Endothelial cell of umbilical vein (primary cell): ENCODE measurements around the gene WDR48. TPM values are rescaled to one million over a fixed set of nuclear protein-coding genes. Genes with fewer than 3 reads are reported as not detected.

Experiments
- BruUV-seq: library from RNA; stranded (reverse); fragments of 400-500 nt; replicated peaks from 2 replicates; lab custom pipeline; 2021; lab: Mats Ljungman, UMichigan
- CTCF ChIA-PET: fragments of 300-600, 350-600 bp; sonication (Branson Sonifier 250); formaldehyde crosslinking; loops from one replicate; lab custom pipeline; 2021; ENCODE audit warnings: antibody characterized with exemption, inconsistent platforms; lab: Charles Lee
- POLR2A ChIA-PET: fragments of 300-600, 350-600 bp; sonication (Branson Sonifier 250); formaldehyde crosslinking; loops from one replicate; lab custom pipeline; 2021; ENCODE audit warnings: antibody characterized with exemption, inconsistent platforms; lab: Charles Lee
- DNase-seq: peaks from one replicate; pipeline ENCODE4 v3.0.0-alpha.2; 2011; ENCODE audit warnings: low read depth, low spot score
- FAIRE-seq: peaks from 2 replicates; lab custom pipeline; 2011; peaks lifted over from hg19 to GRCh38; lab: Jason Lieb, UNC
- H2AFZ ChIP-seq: 2 replicates; pipeline ENCODE4 v1.6.0; 2012; ENCODE audit warnings: low read depth, low read length, control low read depth, inconsistent platforms
- H3K27ac ChIP-seq: 2 replicates; pipeline ENCODE4 v1.5.1; 2011; ENCODE audit warnings: low read depth, mild to moderate bottlenecking, control low read depth, low read length, moderate library complexity; ENCODE audit not compliant: insufficient read depth
- H3K27me3 ChIP-seq, 2 experiments: 2 replicates each; pipeline versions ENCODE4 v1.6.0 to v1.6.1; 2011; ENCODE audit warnings: low read length in 2 of 2, mixed read lengths in 1 of 2; ENCODE audit not compliant: control insufficient read depth in 2 of 2, insufficient read depth in 2 of 2
- H3K36me3 ChIP-seq, 2 experiments: 2 replicates in 1 of 2; 3 replicates in 1 of 2; pipeline ENCODE4 v1.5.1; 2011; ENCODE audit warnings: low read length in 2 of 2, mild to moderate bottlenecking in 1 of 2, moderate library complexity in 1 of 2; ENCODE audit not compliant: control insufficient read depth in 2 of 2, insufficient read depth in 2 of 2; ENCODE audit errors: extremely low read depth in 1 of 2
- H3K4me1 ChIP-seq: 3 replicates; pipeline ENCODE4 v1.5.1; 2011; ENCODE audit warnings: mild to moderate bottlenecking, low read length; ENCODE audit not compliant: control insufficient read depth, insufficient read depth; ENCODE audit errors: extremely low read depth
- H3K4me2 ChIP-seq: 2 replicates; pipeline ENCODE4 v1.6.1; 2011; ENCODE audit warnings: low read length, control low read depth, mixed read lengths; ENCODE audit not compliant: insufficient read depth
- H3K4me3 ChIP-seq, 3 experiments: fragments of 200-600 bp in 1 of 3; sonication (generic), shearing (Covaris generic) in 1 of 3; replicated peaks in 1 of 3; 2 replicates each; pipeline ENCODE4 v1.5.1; 2011 to 2016; ENCODE audit warnings: control low read depth in 3 of 3, low read length in 3 of 3, mild to moderate bottlenecking in 2 of 3, inconsistent platforms in 1 of 3, low read depth in 1 of 3, moderate library complexity in 1 of 3; ENCODE audit not compliant: insufficient read depth in 1 of 3
- H3K79me2 ChIP-seq: 2 replicates; pipeline ENCODE4 v1.6.0; 2012; ENCODE audit warnings: low read length, inconsistent platforms; ENCODE audit not compliant: control insufficient read depth, insufficient read depth
- H3K9ac ChIP-seq: replicated peaks from 2 replicates; pipeline ENCODE3; 2011; ENCODE audit warnings: low read length, control low read depth; ENCODE audit not compliant: insufficient read depth; ENCODE audit errors: extremely low read depth
- H3K9me1 ChIP-seq: replicated peaks from 3 replicates; pipeline ENCODE4 v1.6.0; 2011; ENCODE audit warnings: mild to moderate bottlenecking, low read length; ENCODE audit not compliant: control insufficient read depth, insufficient read depth; ENCODE audit errors: extremely low read depth
- H3K9me3 ChIP-seq: replicated peaks from 2 replicates; pipeline ENCODE4 v1.5.1; 2012; ENCODE audit warnings: low read length, inconsistent platforms; ENCODE audit not compliant: control insufficient read depth, insufficient read depth
- H4K20me1 ChIP-seq: replicated peaks from 2 replicates; pipeline ENCODE3; 2011; ENCODE audit warnings: mild to moderate bottlenecking, low read length; ENCODE audit not compliant: control insufficient read depth, insufficient read depth; ENCODE audit errors: extremely low read depth
- CTCF ChIP-seq, 2 donors: IDR thresholded peaks; 1 replicate in 1 of 2; 2 replicates in 1 of 2; pipeline ENCODE4 v1.5.1; 2011; ENCODE audit warnings: low read length in 2 of 2, mild to moderate bottlenecking in 2 of 2, moderate library complexity in 2 of 2, control low read depth in 1 of 2, inconsistent platforms in 1 of 2, low read depth in 1 of 2; ENCODE audit not compliant: insufficient read depth in 1 of 2; ENCODE audit errors: extremely low read depth in 1 of 2
- EZH2 ChIP-seq: IDR thresholded peaks from 2 replicates; pipeline ENCODE4 v1.6.1; 2012; ENCODE audit warnings: borderline replicate concordance, low read depth, mild to moderate bottlenecking, moderate library complexity, low read length, inconsistent platforms; ENCODE audit not compliant: severe bottlenecking
- FOS ChIP-seq: IDR thresholded peaks from 2 replicates; pipeline ENCODE4 v1.6.1; 2011; ENCODE audit warnings: mild to moderate bottlenecking, low read length, moderate library complexity, borderline replicate concordance; ENCODE audit not compliant: insufficient read depth
- GATA2 ChIP-seq: IDR thresholded peaks from 2 replicates; pipeline ENCODE4 v1.7.0; 2011; ENCODE audit warnings: low read depth, mild to moderate bottlenecking, moderate library complexity, mixed read lengths, low read length; ENCODE audit not compliant: insufficient read length, insufficient read depth
- MYC ChIP-seq: IDR thresholded peaks from one replicate; pipeline ENCODE4 v1.6.1; 2011; ENCODE audit warnings: mild to moderate bottlenecking, low read depth, low read length
- POLR2A ChIP-seq: IDR thresholded peaks from 2 replicates; pipeline ENCODE4 v1.6.1; 2012; ENCODE audit warnings: low read depth, mild to moderate bottlenecking, control low read depth, low read length
- POLR2AphosphoS5 ChIP-seq: IDR thresholded peaks from 2 replicates; pipeline ENCODE4 v1.6.1; 2012; ENCODE audit warnings: low read depth, mild to moderate bottlenecking, control low read depth, low read length, moderate library complexity; ENCODE audit not compliant: insufficient read depth
- dilution Hi-C: fragments of 300-500 bp; cut with MboI; formaldehyde crosslinking; loops from one replicate; pipeline ENCODE4 v1.15.0; 2019; ENCODE audit warnings: low sequenced_read_pairs; ENCODE audit not compliant: extremely low pct_ligation_motif_present
- intact Hi-C: fragments of 100-400 bp; cut with micrococcal nuclease; formaldehyde crosslinking; loops from one replicate; pipeline ENCODE4 v1.10.0; 2022
- polyA plus RNA-seq, 4 experiments: library from polyadenylated mRNA; depleted of rRNA in 3 of 4; stranded (reverse) in 3 of 4; unstranded in 1 of 4; fragments of >200 nt; gene quantifications; 2 replicates each; pipeline versions ENCODE4 v1.2.1 to v1.2.3, GENCODE V29; 2011 to 2012; ENCODE audit warnings: missing spikeins in 1 of 4
- total RNA-seq: library from RNA; stranded (reverse); gene quantifications from 2 replicates; pipeline ENCODE4 v1.2.3, GENCODE V29; 2021
- TF ChIP-seq, protein P1 (sequence below): IDR thresholded peaks from 2 replicates; pipeline ENCODE4 v1.6.1; 2011; ENCODE audit not compliant: insufficient read depth, insufficient read length

The WDR48 gene
- total and polyA plus RNA-seq, 2 donors (not counting 3 experiments of a cell fraction or from before 2014, with no cell fraction given) = 13.7 to 25.3 TPM

- no TSS peak for BruUV-seq
- H3K27me3 ChIP-seq = no peaks in the 10 kb centered on the region
- no peak overlapping the region for H3K27ac ChIP-seq
- H2AFZ ChIP-seq = no peak overlapping the region
- TF ChIP-seq POLR2A (no peak), POLR2AphosphoS5 (no peak), EZH2 (no peak), CTCF (IDR thresholded peaks at IDR 0.05; ENCODE audit: extremely low read depth in 1 of 2, insufficient read depth in 1 of 2, low read depth in 1 of 2, low read length in 2 of 2) (no peak), GATA2 (no peak), FOS (no peak), MYC (no peak)
- TF ChIP-seq, protein P1, sequence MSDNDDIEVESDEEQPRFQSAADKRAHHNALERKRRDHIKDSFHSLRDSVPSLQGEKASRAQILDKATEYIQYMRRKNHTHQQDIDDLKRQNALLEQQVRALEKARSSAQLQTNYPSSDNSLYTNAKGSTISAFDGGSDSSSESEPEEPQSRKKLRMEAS = no peak
- intact Hi-C loops (loop anchor here (2.0 to 5.0 kb wide), 2 partner anchors 19 to 254 kb away; partner anchors contain the start of gene SLC25A38), dilution Hi-C loops (no loop called here)
- no peak overlapping the region for H3K4me3 ChIP-seq
- H3K9me1 ChIP-seq = no peaks in the 10 kb centered on the region
- no peak for FAIRE-seq
- H3K36me3 ChIP-seq = no peaks in the 10 kb centered on the region
- ChIA-PET POLR2A (interaction anchor here (1.0 kb wide), 1 partner anchor 23 kb away, joined by 3 read pairs; no protein-coding TSS in a partner anchor), CTCF (interaction anchor here (1.0 to 11.3 kb wide), 8 partner anchors 39 to 160 kb away, joined by 3 to 449 read pairs (median 22); partner anchors contain the start of gene XIRP1)
- no peak for DNase-seq
- no peaks in the 10 kb centered on the region for H3K9me3 ChIP-seq
- H3K9ac ChIP-seq = no peak overlapping the region
- H3K79me2 ChIP-seq = no peaks in the 10 kb centered on the region
- no peaks in the 10 kb centered on the region for H4K20me1 ChIP-seq
- peaks cover 10% of the 10 kb centered on the region for H3K4me1 ChIP-seq
- H3K4me2 ChIP-seq = no peak overlapping the region
Observed at GRCh38 chr3:39127908-39128304, 76.1 kb downstream of the WDR48 start.
